Fibroblast of pulmonary artery (primary cell): ENCODE results near the gene AUTS2.

ENCODE experiments used
- DNase-seq: peaks from one replicate; pipeline ENCODE4 v3.0.0-alpha.2; 2010; ENCODE audit warnings: low read depth
- H3K4me3 ChIP-seq: replicated peaks from 2 replicates; pipeline ENCODE4 v1.5.1; 2011; ENCODE audit warnings: low read depth, mild to moderate bottlenecking, control low read depth, low read length, moderate library complexity
- CTCF ChIP-seq: IDR thresholded peaks from 2 replicates; pipeline ENCODE4 v1.5.1; 2011; ENCODE audit warnings: mild to moderate bottlenecking, control low read depth, low read length, inconsistent platforms; ENCODE audit errors: missing control alignments

AUTS2 gene

GRCh38 chr7:70242826-70243225 lies 644.6 kb downstream of the AUTS2 start:
- TF ChIP-seq CTCF = no peak
- no peak overlapping the region for H3K4me3 ChIP-seq
- no peak for DNase-seq

GRCh38 chr7:70243443-70243842 lies 645.2 kb downstream of the AUTS2 start:
- TF ChIP-seq CTCF = no peak
- no peak overlapping the region for H3K4me3 ChIP-seq
- DNase-seq = no peak

- DNase-seq = no peak
- H3K4me3 ChIP-seq = no peak overlapping the region
- TF ChIP-seq CTCF = no peak
Measured at GRCh38 chr7:70257921-70258320, 659.6 kb downstream of the AUTS2 start.

- TF ChIP-seq CTCF = no peak
- DNase-seq = no peak
- H3K4me3 ChIP-seq = no peak overlapping the region
Measured at GRCh38 chr7:70259502-70259901, 661.2 kb downstream of the AUTS2 start.

- no peak for TF ChIP-seq CTCF
- DNase-seq = no peak
- no peak overlapping the region for H3K4me3 ChIP-seq
Measured at GRCh38 chr7:70263471-70264255, 665.4 kb downstream of the AUTS2 start.

- peak; percentile 5 for DNase-seq
- H3K4me3 ChIP-seq = no peak overlapping the region
- TF ChIP-seq CTCF = no peak
Measured at GRCh38 chr7:70266186-70266585, 667.9 kb downstream of the AUTS2 start.
